Parathyroid adenoma (tissue), 2 donors: ENCODE measurements around the gene SRA1.

Source experiments
- H2AFZ ChIP-seq: fragments of 300-600 bp; sonication (generic); one replicate; pipeline ENCODE4 v1.7.0; 2017; ENCODE audit warnings: antibody characterized with exemption, mild to moderate bottlenecking
- H3K27ac ChIP-seq: fragments of 300-600 bp; sonication (generic); one replicate; pipeline ENCODE4 v1.7.0; 2017
- H3K27me3 ChIP-seq: fragments of 300-600 bp; sonication (generic); one replicate; pipeline ENCODE4 v1.7.0; 2017; ENCODE audit warnings: low read length; ENCODE audit not compliant: control insufficient read depth, insufficient read depth
- H3K36me3 ChIP-seq: fragments of 300-600 bp; sonication (generic); one replicate; pipeline ENCODE4 v1.7.0; 2017; ENCODE audit warnings: low read length; ENCODE audit not compliant: control insufficient read depth, insufficient read depth
- H3K4me1 ChIP-seq: fragments of 300-600 bp; sonication (generic); one replicate; pipeline ENCODE4 v1.7.0; 2017; ENCODE audit warnings: control low read depth
- H3K4me2 ChIP-seq: fragments of 300-600 bp; sonication (generic); one replicate; pipeline ENCODE4 v1.7.0; 2017; ENCODE audit warnings: low read length
- H3K4me3 ChIP-seq: fragments of 300-600 bp; sonication (generic); one replicate; pipeline ENCODE4 v1.7.0; 2017; ENCODE audit warnings: low read depth, low read length
- H3K79me2 ChIP-seq: fragments of 300-600 bp; sonication (generic); one replicate; pipeline ENCODE4 v1.7.0; 2017; ENCODE audit warnings: control low read depth
- H3K9ac ChIP-seq: fragments of 300-600 bp; sonication (generic); one replicate; pipeline ENCODE4 v1.7.0; 2017; ENCODE audit warnings: mild to moderate bottlenecking
- H3K9me3 ChIP-seq: fragments of 300-600 bp; sonication (generic); one replicate; pipeline ENCODE4 v1.7.0; 2017; ENCODE audit warnings: low read length; ENCODE audit not compliant: control insufficient read depth
- CTCF ChIP-seq: fragments of 300-600 bp; sonication (generic); IDR thresholded peaks from one replicate; pipeline ENCODE4 v1.7.0; 2017; ENCODE audit warnings: antibody characterized with exemption, mild to moderate bottlenecking
- donor health status: primary hyperparathyroidism.

The SRA1 gene

DNA sequence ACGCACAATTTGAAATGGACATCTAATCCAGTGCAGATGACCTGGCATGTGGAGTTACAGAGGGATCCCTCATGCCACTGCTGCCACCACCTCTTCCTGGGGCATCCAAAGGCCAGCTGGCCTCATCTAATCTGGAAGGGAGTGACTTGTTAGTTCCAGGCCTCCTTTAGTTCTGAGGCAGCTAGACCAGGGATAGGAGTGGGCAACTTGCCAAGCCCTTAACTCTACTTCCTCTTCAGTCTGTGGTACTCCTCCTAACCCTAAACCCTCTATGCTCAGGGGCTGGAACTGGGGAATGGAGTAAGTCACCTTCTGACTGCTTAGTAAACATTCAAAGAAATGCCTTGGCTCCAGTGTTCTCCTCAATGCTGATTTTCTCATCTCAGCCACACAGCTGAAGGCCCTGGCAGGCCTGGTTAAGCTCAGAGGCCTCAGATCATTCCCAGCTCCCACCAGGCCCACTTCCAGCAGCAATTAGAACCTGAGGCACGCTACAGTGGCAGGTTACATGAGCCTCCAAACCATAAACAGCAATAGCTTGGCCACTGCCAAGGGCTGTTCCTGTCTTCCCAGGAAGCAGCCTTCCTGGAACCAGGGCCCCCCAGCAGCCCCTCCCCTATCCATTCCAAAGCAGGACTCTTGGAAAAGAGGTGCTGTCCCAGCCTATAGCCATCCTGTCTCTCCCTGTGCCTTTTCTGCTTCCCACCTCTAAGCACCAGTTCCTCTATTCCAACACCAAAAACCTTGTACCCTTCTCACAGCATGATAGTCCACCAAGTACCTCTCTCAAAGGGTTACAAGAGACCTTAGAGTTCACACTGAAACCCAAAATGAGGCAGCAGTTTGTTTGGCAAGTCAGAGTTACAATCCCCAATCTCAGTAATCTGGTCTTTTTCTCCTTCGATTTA, 7.8 kb downstream of the SRA1 start:
- Histone ChIP-seq H3K4me1 (peaks cover 10% of the 10 kb centered on the region), H3K27me3 (no peaks in the 10 kb centered on the region), H3K9me3 (no peaks in the 10 kb centered on the region), H3K4me3 (no peak overlapping the region), H3K36me3 (no peaks in the 10 kb centered on the region), H3K4me2 (no peak overlapping the region), H3K79me2 (peaks cover 4% of the 10 kb centered on the region), H3K27ac (peak overlapping the region; percentile 53), H3K9ac (no peak overlapping the region), H2AFZ (no peak overlapping the region)
- no peak for TF ChIP-seq CTCF

DNA sequence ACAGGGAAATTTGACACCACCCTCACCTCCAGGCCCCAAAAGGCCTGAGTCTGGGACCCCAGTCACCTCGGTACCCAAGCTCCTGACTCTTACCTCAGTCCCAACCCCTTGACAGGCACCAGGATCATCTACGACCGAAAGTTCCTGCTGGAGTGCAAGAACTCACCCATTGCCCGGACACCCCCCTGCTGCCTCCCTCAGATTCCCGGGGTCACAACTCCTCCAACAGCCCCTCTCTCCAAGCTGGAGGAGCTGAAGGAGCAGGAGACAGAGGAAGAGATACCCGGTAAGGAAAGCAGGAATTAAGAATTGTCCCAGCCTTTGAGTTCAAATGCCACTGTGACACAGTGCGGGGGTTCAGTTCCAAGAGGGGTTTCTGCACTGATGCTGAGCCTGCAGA, 8.5 kb downstream of the SRA1 start:
- Histone ChIP-seq H3K27me3 (no peaks in the 10 kb centered on the region), H3K4me3 (no peak overlapping the region), H3K9ac (no peak overlapping the region), H3K4me1 (peaks cover 10% of the 10 kb centered on the region), H3K79me2 (no peaks in the 10 kb centered on the region), H3K4me2 (no peak overlapping the region), H3K9me3 (no peaks in the 10 kb centered on the region), H2AFZ (no peak overlapping the region), H3K27ac (peak overlapping the region; percentile 53), H3K36me3 (no peaks in the 10 kb centered on the region)
- no peak for TF ChIP-seq CTCF

GRCh38 chr5:140548300-140548688, 9.0 kb downstream of the SRA1 start:
- peak overlapping the region; percentile 53 for H3K27ac ChIP-seq
- no peak for TF ChIP-seq CTCF
- H3K79me2 ChIP-seq = no peaks in the 10 kb centered on the region
- H3K36me3 ChIP-seq = no peaks in the 10 kb centered on the region
- H3K9me3 ChIP-seq = no peaks in the 10 kb centered on the region
- no peak overlapping the region for H3K4me2 ChIP-seq
- no peak overlapping the region for H2AFZ ChIP-seq
- peaks cover 10% of the 10 kb centered on the region for H3K4me1 ChIP-seq
- peak overlapping the region; percentile 38 for H3K4me3 ChIP-seq
- H3K27me3 ChIP-seq = no peaks in the 10 kb centered on the region
- H3K9ac ChIP-seq = no peak overlapping the region

GRCh38 chr5:140547508-140548299, 9.6 kb downstream of the SRA1 start, which contains the start of gene EIF4EBP3:
TSS of gene EIF4EBP3 (plus strand) at chr5:140547662. CDS start at chr5:140547738, 76 bp downstream.
- peaks cover 10% of the 10 kb centered on the region for H3K4me1 ChIP-seq
- peak; percentile 58 for TF ChIP-seq CTCF
- H3K9ac ChIP-seq = no peak within 1 kb of the TSS
- H3K9me3 ChIP-seq = no peaks in the 10 kb centered on the region
- peak within 1 kb of the TSS; percentile 53 for H3K27ac ChIP-seq
- H3K79me2 ChIP-seq = no peaks in the 10 kb centered on the region
- peak within 1 kb of the TSS; percentile 38 for H3K4me3 ChIP-seq
- H3K36me3 ChIP-seq = no peaks in the 10 kb centered on the region
- H3K4me2 ChIP-seq = peak within 1 kb of the TSS; percentile 85
- no peaks in the 10 kb centered on the region for H3K27me3 ChIP-seq
- peak within 1 kb of the TSS; percentile 56 for H2AFZ ChIP-seq
